ENCODE results near the gene ALKBH2.
"Not testable (repeated sequence)": the region's sequence is repeated elsewhere in the genome, so short reads cannot be mapped to it uniquely, and the experiment has no call there.

The ALKBH2 gene

DNA sequence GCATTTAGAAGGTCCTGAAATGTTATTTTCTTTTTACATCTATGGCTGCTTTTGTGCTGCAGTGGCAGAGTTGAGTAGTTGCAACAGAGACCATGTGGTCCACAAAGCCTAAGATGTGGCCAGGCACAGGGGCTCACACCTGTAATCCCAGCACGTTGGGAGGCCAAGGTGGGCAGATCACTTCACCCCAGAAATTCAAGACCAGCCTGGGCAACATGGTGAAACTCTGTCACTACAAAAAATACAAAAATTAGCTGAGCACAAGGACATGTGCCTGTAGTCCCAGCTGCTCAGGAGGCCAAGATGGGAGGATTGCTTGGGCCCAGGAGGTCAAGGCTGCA, 27.4 kb downstream of the ALKBH2 start:
- DNase-seq (ENCODE audit: low spot score): no peak

DNA sequence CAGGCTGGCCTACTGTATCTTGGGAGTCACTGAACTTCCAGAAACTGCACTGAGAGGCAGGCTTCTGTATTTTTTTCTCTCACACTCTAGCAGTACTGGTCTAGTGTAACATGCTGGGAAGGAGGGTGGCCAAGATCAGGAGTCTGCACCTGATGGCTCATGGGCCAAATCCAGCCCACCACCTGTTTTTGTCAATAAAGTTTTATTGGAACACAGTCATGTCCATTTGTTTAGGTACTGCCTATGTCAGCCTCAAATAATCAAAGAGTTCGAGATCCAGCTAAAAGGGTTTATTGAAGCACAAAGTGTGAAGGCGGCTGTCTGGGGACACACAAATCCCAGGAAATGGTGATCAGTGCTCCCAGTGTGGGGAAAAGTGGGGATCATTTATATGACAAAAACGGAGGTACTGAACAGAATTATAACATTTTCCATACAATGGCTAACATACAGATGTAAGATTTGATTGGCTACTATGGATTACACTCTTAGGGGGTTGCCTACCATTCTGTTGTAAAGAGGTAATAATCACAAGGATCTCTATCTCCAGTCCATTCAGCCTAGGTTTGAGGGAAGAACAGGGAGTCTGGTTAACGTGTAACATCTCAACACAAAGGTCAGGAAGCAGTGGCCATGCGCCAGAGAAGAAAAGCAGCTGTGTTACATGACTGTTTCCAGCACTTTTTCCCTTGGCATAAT, 28.0 kb downstream of the ALKBH2 start:
- DNase-seq (ENCODE audit: low spot score): no peak

GRCh38 chr12:109064143-109064542, 29.1 kb downstream of the ALKBH2 start:
- DNase-seq (ENCODE audit: low spot score): no peak

GRCh38 chr12:109058773-109059172, 34.5 kb downstream of the ALKBH2 start:
- DNase-seq (ENCODE audit: low spot score): no peak

GRCh38 chr12:109057376-109057775, 35.9 kb downstream of the ALKBH2 start:
- no peak for DNase-seq (ENCODE audit: low spot score)

DNA sequence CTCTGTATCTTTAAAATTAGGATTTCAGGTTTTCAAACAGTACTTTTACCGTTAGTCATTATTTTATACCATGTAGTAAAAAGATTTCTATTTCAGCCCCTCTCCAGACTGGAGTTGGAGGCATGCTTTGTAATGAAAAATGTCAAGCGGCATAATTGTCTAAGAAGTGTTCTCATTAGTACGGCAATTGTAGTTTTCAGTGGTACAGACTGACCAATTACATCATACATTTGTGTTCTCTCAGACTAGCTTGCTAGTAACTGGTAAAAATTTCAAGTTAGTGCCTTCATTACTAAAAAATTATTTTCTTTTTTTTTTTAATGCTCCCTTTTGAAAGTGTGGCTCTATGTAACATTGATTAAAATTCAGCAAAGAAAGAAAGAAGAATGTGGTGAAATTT, 36.4 kb downstream of the ALKBH2 start:
- no peak for DNase-seq (ENCODE audit: low spot score)

- DNase-seq (ENCODE audit: low spot score): no peak
These were observed 38.8 kb downstream of the ALKBH2 start for GRCh38 chr12:109054520-109054919.

- DNase-seq (ENCODE audit: low spot score): not testable (repeated sequence)
These were observed 39.2 kb downstream of the ALKBH2 start for GRCh38 chr12:109054124-109054513.

- peak; percentile 69 for DNase-seq (ENCODE audit: low spot score)
These were observed 39.7 kb downstream of the ALKBH2 start for GRCh38 chr12:109053382-109054123.

- peak; percentile 91 for DNase-seq (ENCODE audit: low spot score)
These were observed 40.6 kb downstream of the ALKBH2 start, which contains the start of gene USP30 for GRCh38 chr12:109052414-109053323. TSS of gene USP30 (plus strand) at chr12:109052576. CDS start at chr12:109052679, 103 bp downstream.

DNA sequence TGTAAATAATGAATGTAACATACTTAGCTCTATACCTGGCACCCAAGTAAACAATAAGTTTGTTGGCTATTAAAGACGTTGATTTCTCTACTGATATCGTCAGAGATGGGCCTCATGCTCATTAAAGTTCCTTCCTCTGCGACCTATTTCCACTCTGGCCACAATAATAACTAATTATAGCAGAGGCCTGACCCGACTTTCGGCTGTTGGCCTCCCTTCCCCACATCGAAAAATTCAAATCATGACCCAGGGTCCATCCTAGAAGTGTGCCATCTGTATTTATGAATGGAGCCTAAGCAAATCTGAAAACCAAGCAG, 41.2 kb downstream of the ALKBH2 start:
- no peak for DNase-seq (ENCODE audit: low spot score)

DNA sequence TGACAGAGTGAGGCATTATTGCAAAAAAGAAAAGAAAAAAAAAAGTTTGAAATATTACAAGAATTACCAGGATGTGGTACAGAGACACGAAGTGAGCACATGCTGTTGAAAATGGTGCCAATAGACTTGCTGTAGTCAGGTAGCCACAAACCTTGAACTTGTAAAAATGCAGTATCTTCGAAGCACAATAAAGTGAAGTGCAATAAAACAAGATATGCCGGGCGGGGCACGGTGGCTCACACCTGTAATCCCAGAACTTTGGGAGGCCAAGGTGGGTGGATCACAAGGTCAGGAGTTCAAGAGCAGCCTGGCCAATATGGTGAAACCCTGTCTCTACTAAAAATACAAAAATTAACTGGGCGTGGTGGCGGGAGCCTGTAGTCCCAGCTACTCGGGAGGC, 43.5 kb downstream of the ALKBH2 start:
- not testable (repeated sequence) for DNase-seq (ENCODE audit: low spot score)

DNA sequence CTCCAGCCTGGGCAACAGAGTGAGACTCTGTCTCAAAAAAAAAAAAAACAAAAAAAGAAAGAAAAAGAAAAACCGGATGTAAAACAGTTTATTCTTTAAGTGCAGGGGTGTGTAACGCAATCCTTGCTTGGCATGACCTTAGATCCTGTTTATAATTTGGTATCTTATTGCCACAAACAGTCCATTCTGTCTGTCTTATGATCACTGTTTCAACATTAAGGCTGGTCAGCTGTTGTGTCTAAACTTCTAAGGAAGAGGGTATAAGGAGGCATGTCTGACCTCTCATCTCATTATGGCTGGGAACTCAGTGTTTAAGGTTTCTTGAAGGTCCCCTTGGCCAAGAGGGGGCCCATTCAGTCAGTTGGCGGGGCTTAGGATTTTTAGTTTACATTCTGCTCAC, 44.6 kb downstream of the ALKBH2 start:
- DNase-seq (ENCODE audit: low spot score): not testable (repeated sequence)

DNA sequence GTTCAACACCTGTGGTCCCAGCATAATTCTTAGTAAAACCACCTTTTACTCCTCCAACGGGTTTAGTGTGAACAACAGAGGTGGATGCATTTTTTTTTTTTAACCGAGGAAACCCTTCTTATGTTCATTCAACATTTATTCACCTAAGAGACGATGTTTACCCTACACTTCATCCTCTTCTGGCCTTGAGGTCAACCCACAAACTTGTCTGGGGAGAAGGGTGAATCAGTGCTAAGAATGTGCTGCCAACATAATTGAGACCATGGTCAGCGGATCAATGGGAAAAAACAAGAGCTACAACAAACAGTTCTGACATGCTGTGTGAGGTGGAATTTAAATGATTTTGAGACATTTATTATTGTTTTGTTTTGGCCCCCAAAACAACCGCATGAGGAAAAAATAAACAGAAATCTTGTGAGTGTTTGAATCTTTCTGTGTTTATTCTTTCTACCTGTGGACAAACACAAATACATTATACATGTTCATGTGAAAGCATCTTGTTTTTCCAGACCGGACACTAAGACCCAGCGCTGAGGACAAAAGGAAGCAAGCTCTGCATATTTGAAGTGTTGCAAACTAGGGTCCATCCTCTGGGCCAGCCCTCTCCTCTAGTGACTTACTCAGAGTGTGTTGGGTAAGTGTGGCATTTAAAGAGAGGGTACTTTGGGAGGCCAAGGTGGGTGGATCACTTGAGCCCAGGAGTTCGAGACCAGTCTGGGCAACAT, 46.0 kb downstream of the ALKBH2 start:
- no peak for DNase-seq (ENCODE audit: low spot score)

GRCh38 chr12:109044241-109044640, 49.0 kb downstream of the ALKBH2 start:
- no peak for DNase-seq (ENCODE audit: low spot score)

Measured in germinal center (tissue), 1 donor.